Motor neuron (in vitro differentiated cells): Measurements from ENCODE around the gene GATA2. TPM values are rescaled to one million over a fixed set of nuclear protein-coding genes. Genes with fewer than 3 reads are reported as not detected.

Experiments used
- ATAC-seq, 8 experiments: fragments of 200-7000 bp; cut with Tn5 transposase; replicated peaks in 6 of 8; 2 replicates each; pipeline ENCODE4 v1.8.0; 2021; ENCODE audit warnings: mild to moderate bottlenecking in 8 of 8, moderate library complexity in 8 of 8
- H3K27ac ChIP-seq, 2 donors: fragments of 250-450 bp; sonication (Bioruptor Pico); 2 replicates each; pipeline ENCODE4 v1.9.0; 2021; ENCODE audit warnings: antibody characterized with exemption in 2 of 2, mild to moderate bottlenecking in 2 of 2, moderate library complexity in 1 of 2
- H3K4me1 ChIP-seq, 2 donors: fragments of 250-450 bp; sonication (Bioruptor Pico); replicated peaks in 1 of 2; 2 replicates each; pipeline ENCODE4 v1.6.1; 2021; ENCODE audit warnings: antibody characterized with exemption in 2 of 2, mild to moderate bottlenecking in 2 of 2, moderate library complexity in 1 of 2
- H3K4me3 ChIP-seq, 5 donors: fragments of 250-450 bp; sonication (Bioruptor Pico); 2 replicates each; pipeline ENCODE4 v1.9.0; 2021; ENCODE audit warnings: antibody characterized with exemption in 5 of 5, mild to moderate bottlenecking in 5 of 5, moderate library complexity in 4 of 5
- WGBS, 10 experiments: fragments of 450-650 bp; shearing (Covaris generic); methylation state at CpG; one replicate each; pipeline ENCODE4 v1.0.0; 2022; 5-methylcytosine and 5-hydroxymethylcytosine counted together
- in situ Hi-C, 9 experiments: fragments of 400-800 bp; cut with MboI; loops; one replicate each; pipeline ENCODE4 v1.15.0; 2021; ENCODE audit warnings: low sequenced_read_pairs in 9 of 9, low pct_unique_long_range_greater_than_20kb in 2 of 9; ENCODE audit not compliant: unreplicated experiment in 9 of 9
- total RNA-seq, 8 experiments: library from RNA; unstranded; fragments of 300-600 nt; gene quantifications; 2 replicates each; pipeline versions ENCODE4 v1.2.3 to v1.2.4, GENCODE V29; 2022

The GATA2 gene
- total RNA-seq, 8 experiments from 2014 or later = 0.27 to 14.8 (median 1.6) TPM

- Histone ChIP-seq H3K4me1 (no peaks in the 10 kb centered on the region), H3K4me3 (no peak overlapping the region), H3K27ac (no peak overlapping the region)
- WGBS, 10 experiments = 0 to 89% (median 49%) methylated on average over 1 to 4 of the region's 5 CpGs; no CpG with 5 or more reads in 3 of the 10 experiments
- in situ Hi-C loops = no loop called here
- ATAC-seq = no peak
Observed at GRCh38 chr3:128508852-128509251, 15.9 kb upstream of the GATA2 start.

GRCh38 chr3:128506754-128507153, 13.8 kb upstream of the GATA2 start:
- no peaks in the 10 kb centered on the region for H3K4me1 ChIP-seq
- H3K4me3 ChIP-seq = no peak overlapping the region
- H3K27ac ChIP-seq = no peak overlapping the region
- WGBS, 10 experiments = 0 to 100% (median 80%) methylated on average over 1 to 2 of the region's 2 CpGs; no CpG with 5 or more reads in 5 of the 10 experiments
- no peak for ATAC-seq
- in situ Hi-C loops = no loop called here

GRCh38 chr3:128505771-128506170, 12.8 kb upstream of the GATA2 start:
- H3K27ac ChIP-seq = no peak overlapping the region
- ATAC-seq = no peak
- WGBS, 10 experiments = 71 to 100% (median 100%) methylated on average over 1 to 3 of the region's 3 CpGs; no CpG with 5 or more reads in 3 of the 10 experiments
- H3K4me1 ChIP-seq = no peaks in the 10 kb centered on the region
- H3K4me3 ChIP-seq = no peak overlapping the region
- in situ Hi-C loops = no loop called here

GRCh38 chr3:128504963-128505730, 12.1 kb upstream of the GATA2 start:
- no peaks in the 10 kb centered on the region for H3K4me1 ChIP-seq
- H3K4me3 ChIP-seq = no peak overlapping the region
- H3K27ac ChIP-seq = no peak overlapping the region
- 70 to 100% (median 88%) methylated on average over 1 to 9 of the region's 12 CpGs for WGBS, 10 experiments
- ATAC-seq = no peak
- in situ Hi-C loops = no loop called here

GRCh38 chr3:128504533-128504915, 11.5 kb upstream of the GATA2 start:
- 60 to 100% (median 80%) methylated on average over 1 to 6 of the region's 8 CpGs; no CpG with 5 or more reads in 4 of the 10 experiments for WGBS, 10 experiments

GRCh38 chr3:128503751-128504532, 10.9 kb upstream of the GATA2 start:
- no peak for ATAC-seq
- peaks cover 0 to under 1% of the 10 kb centered on the region in 2 donors for H3K4me1 ChIP-seq
- no peak overlapping the region for H3K4me3 ChIP-seq
- H3K27ac ChIP-seq = no peak overlapping the region
- WGBS, 10 experiments = 63 to 92% (median 86%) methylated on average over 2 to 6 of the region's 10 CpGs; no CpG with 5 or more reads in 4 of the 10 experiments
- in situ Hi-C loops = no loop called here

More at GRCh38 chr3:128504533-128504915, 11.5 kb upstream of the GATA2 start:
- Histone ChIP-seq H3K27ac (no peak overlapping the region), H3K4me3 (no peak overlapping the region), H3K4me1 (no peaks in the 10 kb centered on the region)
- ATAC-seq = no peak
- in situ Hi-C loops = no loop called here

- Histone ChIP-seq H3K4me3 (no peak overlapping the region), H3K27ac (no peak overlapping the region), H3K4me1 (peaks cover 5 to 6% of the 10 kb centered on the region in 2 donors)
- in situ Hi-C loops = no loop called here
- 40 to 89% (median 79%) methylated on average over 1 to 9 of the region's 12 CpGs; no CpG with 5 or more reads in 2 of the 10 experiments for WGBS, 10 experiments
- ATAC-seq = peak in 1 of 8 experiments; percentile 55
Observed at GRCh38 chr3:128503164-128503651, 10.2 kb upstream of the GATA2 start.

GRCh38 chr3:128502712-128503111, 9.7 kb upstream of the GATA2 start:
- no peak for ATAC-seq
- H3K27ac ChIP-seq = no peak overlapping the region
- in situ Hi-C loops = no loop called here
- H3K4me3 ChIP-seq = no peak overlapping the region
- WGBS, 10 experiments = 100% methylated on average over 1 to 2 of the region's 5 CpGs; no CpG with 5 or more reads in 8 of the 10 experiments
- peaks cover 8 to 9% of the 10 kb centered on the region in 2 donors for H3K4me1 ChIP-seq

GRCh38 chr3:128501431-128501830, 8.4 kb upstream of the GATA2 start:
- Histone ChIP-seq H3K4me1 (peaks cover 10 to 13% of the 10 kb centered on the region in 2 donors), H3K27ac (no peak overlapping the region), H3K4me3 (no peak overlapping the region)
- ATAC-seq = no peak
- 20 to 100% (median 48%) methylated on average over 1 to 3 of the region's 3 CpGs for WGBS, 10 experiments
- in situ Hi-C loops = no loop called here

GRCh38 chr3:128500556-128500955, 7.6 kb upstream of the GATA2 start:
- in situ Hi-C loops = no loop called here
- peaks cover 10 to 13% of the 10 kb centered on the region in 2 donors for H3K4me1 ChIP-seq
- no peak overlapping the region for H3K4me3 ChIP-seq
- 30 to 87% (median 75%) methylated on average over 1 to 4 of the region's 4 CpGs; no CpG with 5 or more reads in 3 of the 10 experiments for WGBS, 10 experiments
- no peak overlapping the region for H3K27ac ChIP-seq
- no peak for ATAC-seq

- Histone ChIP-seq H3K4me1 (peaks cover 10 to 13% of the 10 kb centered on the region in 2 donors), H3K4me3 (no peak overlapping the region), H3K27ac (no peak overlapping the region)
- in situ Hi-C loops = loop anchor here in 1 of 9 experiments (25.0 kb wide), 1 partner anchor 412 kb away; no protein-coding TSS in a partner anchor
- 48 to 93% (median 80%) methylated on average over 1 to 4 of the region's 4 CpGs; no CpG with 5 or more reads in 2 of the 10 experiments for WGBS, 10 experiments
- peak in 2 of 8 experiments; percentile 12 to 15 for ATAC-seq
Observed at GRCh38 chr3:128499724-128500275, 6.8 kb upstream of the GATA2 start.

- in situ Hi-C loops = loop anchor here in 1 of 9 experiments (25.0 kb wide), 1 partner anchor 412 kb away; no protein-coding TSS in a partner anchor
- WGBS, 10 experiments = 0 to 71% (median 49%) methylated on average over 1 to 10 of the region's 15 CpGs; no CpG with 5 or more reads in 3 of the 10 experiments
- H3K4me1 ChIP-seq = peaks cover 10 to 13% of the 10 kb centered on the region in 2 donors
- peak in 2 of 8 experiments; percentile 11 for ATAC-seq
- H3K4me3 ChIP-seq = no peak overlapping the region
- no peak overlapping the region for H3K27ac ChIP-seq
Observed at GRCh38 chr3:128498901-128499530, 6.0 kb upstream of the GATA2 start.
